ENCODE results near the gene CYYR1.

Gene CYYR1

DNA sequence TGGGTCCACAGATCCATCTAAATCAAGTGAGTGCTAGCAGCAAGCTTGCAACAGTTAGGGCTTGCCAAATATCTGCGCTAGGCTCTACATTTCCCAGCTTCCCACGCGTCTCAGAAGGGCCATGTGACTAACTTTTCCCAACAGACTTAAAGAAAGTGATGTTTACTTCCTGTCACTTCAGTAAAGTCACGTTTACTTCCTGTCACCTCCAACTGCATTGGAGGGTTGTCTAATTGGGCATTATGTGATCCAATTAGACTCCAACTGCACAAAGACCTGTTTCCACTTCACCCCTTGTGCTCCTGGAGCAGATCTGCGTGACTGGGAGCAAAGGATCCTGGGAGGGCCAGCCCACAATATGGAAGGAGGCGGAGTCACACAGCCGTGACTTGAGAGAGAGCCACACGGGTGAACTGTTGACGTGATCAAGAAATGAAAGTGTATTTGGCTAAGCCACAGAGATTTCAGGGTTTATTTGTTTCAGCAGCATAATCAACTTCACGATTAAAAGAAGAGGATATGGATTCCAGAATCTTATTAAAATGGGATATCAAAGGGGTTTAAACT is 77.7 kb downstream of the CYYR1 start:
- TF ChIP-seq, protein P1, sequence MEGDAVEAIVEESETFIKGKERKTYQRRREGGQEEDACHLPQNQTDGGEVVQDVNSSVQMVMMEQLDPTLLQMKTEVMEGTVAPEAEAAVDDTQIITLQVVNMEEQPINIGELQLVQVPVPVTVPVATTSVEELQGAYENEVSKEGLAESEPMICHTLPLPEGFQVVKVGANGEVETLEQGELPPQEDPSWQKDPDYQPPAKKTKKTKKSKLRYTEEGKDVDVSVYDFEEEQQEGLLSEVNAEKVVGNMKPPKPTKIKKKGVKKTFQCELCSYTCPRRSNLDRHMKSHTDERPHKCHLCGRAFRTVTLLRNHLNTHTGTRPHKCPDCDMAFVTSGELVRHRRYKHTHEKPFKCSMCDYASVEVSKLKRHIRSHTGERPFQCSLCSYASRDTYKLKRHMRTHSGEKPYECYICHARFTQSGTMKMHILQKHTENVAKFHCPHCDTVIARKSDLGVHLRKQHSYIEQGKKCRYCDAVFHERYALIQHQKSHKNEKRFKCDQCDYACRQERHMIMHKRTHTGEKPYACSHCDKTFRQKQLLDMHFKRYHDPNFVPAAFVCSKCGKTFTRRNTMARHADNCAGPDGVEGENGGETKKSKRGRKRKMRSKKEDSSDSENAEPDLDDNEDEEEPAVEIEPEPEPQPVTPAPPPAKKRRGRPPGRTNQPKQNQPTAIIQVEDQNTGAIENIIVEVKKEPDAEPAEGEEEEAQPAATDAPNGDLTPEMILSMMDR (IDR thresholded peaks at IDR 0.05; ENCODE audit: control extremely low read depth, extremely low read depth, low read depth, missing control alignments), result no peak
- no peak for DNase-seq (ENCODE audit: extremely low spot score)
- CTCF ChIA-PET, result interaction anchor here (1.6 kb wide), 1 partner anchor 11 kb away, joined by 7 read pairs; no protein-coding TSS in a partner anchor
- POLR2A ChIA-PET, result no interaction called here

DNA sequence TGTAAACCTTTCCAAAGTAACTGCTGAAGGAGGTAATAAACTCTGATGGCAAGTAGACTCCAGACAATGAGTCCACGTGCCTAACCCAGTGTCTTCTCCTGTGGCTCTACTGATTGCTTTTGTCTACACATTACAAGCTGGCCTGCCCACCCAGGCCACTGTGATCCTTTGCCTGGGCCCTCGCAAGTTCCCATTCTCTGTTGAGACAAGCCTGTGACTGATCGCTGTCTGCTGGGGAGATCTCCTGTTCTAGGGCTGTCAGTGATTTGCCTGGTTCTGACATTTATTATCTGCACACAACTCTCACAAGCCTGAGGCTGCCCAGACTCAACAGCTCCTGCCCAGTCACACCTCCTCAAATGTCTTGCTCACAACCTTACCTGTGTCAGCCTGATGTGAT is 81.4 kb downstream of the CYYR1 start:
- DNase-seq (ENCODE audit: extremely low spot score), result no peak
- TF ChIP-seq, protein P1 (IDR thresholded peaks at IDR 0.05; ENCODE audit: control extremely low read depth, extremely low read depth, low read depth, missing control alignments), result no peak
- ChIA-PET CTCF (interaction anchor here (1.3 kb wide), 1 partner anchor 40 kb away, joined by 4 read pairs; no protein-coding TSS in a partner anchor), POLR2A (no interaction called here)

DNA sequence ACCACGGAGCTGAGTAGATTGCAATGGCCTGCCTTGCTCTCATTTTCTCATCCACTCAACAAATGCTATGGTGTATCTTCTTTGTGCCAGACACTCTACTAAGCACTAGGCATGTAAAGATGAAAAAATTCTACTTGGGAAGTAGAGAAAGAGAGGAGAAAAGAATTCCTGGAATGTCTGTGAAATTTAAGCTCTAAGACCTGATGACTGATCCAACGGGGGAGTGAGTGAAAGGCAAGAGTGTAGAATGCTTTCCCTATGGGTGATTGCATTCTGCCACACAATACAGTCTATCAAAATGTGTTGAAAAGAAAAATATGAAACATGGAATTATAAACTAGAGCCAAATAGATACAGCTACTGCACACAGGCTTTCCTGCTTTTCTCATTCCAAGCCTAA is 82.3 kb downstream of the CYYR1 start:
- ChIA-PET POLR2A (no interaction called here), CTCF (no interaction called here)
- TF ChIP-seq, protein P1 (IDR thresholded peaks at IDR 0.05; ENCODE audit: control extremely low read depth, extremely low read depth, low read depth, missing control alignments), result no peak
- DNase-seq (ENCODE audit: extremely low spot score), result no peak

DNA sequence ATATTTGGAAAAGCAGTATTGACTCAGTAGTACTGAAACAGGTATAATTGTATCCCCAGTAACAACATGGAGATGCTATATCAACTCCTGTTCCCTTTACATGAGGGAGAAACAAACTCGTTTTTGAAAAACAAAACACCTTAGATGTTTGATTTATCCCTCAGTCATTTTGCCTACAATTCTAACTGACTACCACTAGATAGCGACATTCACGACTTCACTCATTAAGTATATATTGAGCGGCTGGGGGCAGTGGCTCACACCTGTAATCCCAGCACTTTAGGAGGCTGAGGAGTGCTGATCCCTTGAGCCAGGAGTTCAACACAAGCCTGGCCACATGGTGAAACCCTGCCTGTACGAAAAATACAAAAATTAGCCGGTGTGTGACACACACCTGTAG is 83.3 kb downstream of the CYYR1 start:
- TF ChIP-seq, protein P1 (IDR thresholded peaks at IDR 0.05; ENCODE audit: control extremely low read depth, extremely low read depth, low read depth, missing control alignments), result no peak
- POLR2A ChIA-PET, result no interaction called here
- CTCF ChIA-PET, result no interaction called here
- no peak for DNase-seq (ENCODE audit: extremely low spot score)

DNA sequence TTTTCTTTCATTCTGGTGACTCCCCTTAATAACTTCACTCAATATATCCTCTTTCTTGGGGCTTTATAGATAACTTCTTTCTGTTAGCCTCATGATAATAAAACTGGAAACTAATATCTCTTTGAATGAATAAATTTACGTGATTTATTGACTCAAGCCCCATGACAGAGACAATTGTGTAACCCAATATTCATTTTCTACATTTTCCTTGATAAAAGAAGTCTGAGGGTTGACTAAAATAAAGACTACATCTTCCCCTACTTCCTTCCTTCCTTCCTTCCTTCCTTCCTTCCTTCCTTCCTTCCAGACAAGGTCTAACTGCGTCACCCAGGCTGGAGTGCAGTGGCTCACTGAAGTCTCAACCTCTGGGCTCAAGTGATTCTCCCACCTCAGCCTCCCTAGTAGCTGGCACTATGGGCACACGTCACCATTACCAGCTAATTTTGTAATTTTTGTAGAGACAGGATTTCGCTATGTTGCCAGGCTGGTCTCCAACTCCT is 85.1 kb downstream of the CYYR1 start:
- DNase-seq (ENCODE audit: extremely low spot score), result no peak
- ChIA-PET POLR2A (no interaction called here), CTCF (interaction anchor here (0.7 kb wide), 1 partner anchor 17 kb away, joined by 3 read pairs; no protein-coding TSS in a partner anchor)
- TF ChIP-seq, protein P1 (IDR thresholded peaks at IDR 0.05; ENCODE audit: control extremely low read depth, extremely low read depth, low read depth, missing control alignments), result no peak

DNA sequence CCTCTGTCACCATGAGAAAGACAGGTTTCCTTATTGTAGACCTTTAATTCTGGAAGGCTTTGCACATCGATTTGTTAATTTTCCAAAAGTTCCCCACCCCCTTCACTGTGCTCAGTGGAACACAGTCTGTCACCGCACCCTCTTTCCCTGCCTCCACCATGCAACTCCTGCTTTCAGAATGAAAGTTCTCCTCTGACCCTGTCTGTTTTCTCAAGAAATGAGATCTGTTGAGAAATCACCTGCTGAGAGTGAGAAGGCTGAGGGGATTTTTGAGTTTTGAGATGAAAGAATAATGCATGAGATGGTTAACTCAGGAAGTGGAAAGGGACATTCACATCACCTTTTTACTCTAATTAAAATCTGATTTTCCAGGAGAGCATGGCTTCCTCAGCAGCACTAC is 99.6 kb downstream of the CYYR1 start:
- POLR2A ChIA-PET, result no interaction called here
- DNase-seq (ENCODE audit: extremely low spot score), result no peak
- CTCF ChIA-PET, result no interaction called here
- TF ChIP-seq, protein P1 (IDR thresholded peaks at IDR 0.05; ENCODE audit: control extremely low read depth, extremely low read depth, low read depth, missing control alignments), result no peak

Data from GM10248 (cell line).